OCI-LY1 (cell line): ENCODE results near the gene ZBTB46.

Experiments
- CTCF ChIP-seq: fragments of 200-600 bp; sonication (generic), shearing (Covaris generic); IDR thresholded peaks from 2 replicates; pipeline ENCODE4 v1.5.1; 2017; ENCODE audit warnings: mild to moderate bottlenecking, antibody characterized with exemption, low read length, moderate library complexity, mixed read lengths
- EZH2 ChIP-seq: fragments of 200-600 bp; sonication (generic), shearing (Covaris generic); IDR thresholded peaks from 2 replicates; pipeline ENCODE4 v1.8.0; 2017; ENCODE audit warnings: borderline replicate concordance, mixed run types, mild to moderate bottlenecking, antibody characterized with exemption, low read length, moderate library complexity, mixed read lengths

DNA sequence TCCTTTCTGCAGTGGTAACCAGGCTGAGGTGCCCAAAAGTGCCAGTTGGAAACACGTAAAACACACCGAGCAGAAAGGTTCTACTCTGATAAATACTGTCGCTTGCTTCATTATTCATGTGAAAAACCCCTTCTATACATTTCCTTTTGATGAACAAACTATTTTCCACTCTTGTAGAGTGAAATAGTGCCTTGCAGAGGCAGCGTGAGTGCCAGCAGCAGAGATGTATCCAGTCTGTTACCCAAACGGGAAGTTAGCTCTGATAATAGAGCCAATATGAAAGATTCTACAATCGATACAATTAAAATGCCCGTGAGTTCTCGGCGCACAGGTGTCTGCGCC is 1.5 kb downstream of the ZBTB46 start:
- no peak for TF ChIP-seq CTCF
- no peak for TF ChIP-seq EZH2
